ENCODE data around the gene C3orf80. TPM values are rescaled to one million over a fixed set of nuclear protein-coding genes. Genes with fewer than 3 reads are reported as not detected.
"Not testable (repeated sequence)": the region's sequence is repeated elsewhere in the genome, so short reads cannot be mapped to it uniquely, and the experiment has no call there.

The C3orf80 gene
- polyA plus RNA-seq, 1 of the 3 experiments (the other 2 are of a cell fraction) = not detected

GRCh38 chr3:160179403-160179802, 45.8 kb upstream of the C3orf80 start:
- H3K9ac ChIP-seq; H3K9me2 ChIP-seq; H3K9me3 ChIP-seq; H3K27me3 ChIP-seq (ENCODE audit: insufficient read depth); H3K79me2 ChIP-seq (ENCODE audit: insufficient read depth); H3K4me3 ChIP-seq (ENCODE audit: low read depth in 2 of 2, low read length in 1 of 2); H2AFZ ChIP-seq (ENCODE audit: low read depth); H3K4me2 ChIP-seq; H4K20me1 ChIP-seq (ENCODE audit: insufficient read depth); H3F3A ChIP-seq (replicated peaks; ENCODE audit: insufficient read depth); DNase-seq; H3K36me3 ChIP-seq (replicated peaks in 1 of 2; ENCODE audit: control insufficient read depth in 1 of 2, insufficient read depth in 2 of 2, low read length in 1 of 2); CTCF ChIA-PET; POLR2A ChIA-PET; H3K27ac ChIP-seq (ENCODE audit: low read depth in 2 of 2, low read length in 1 of 2): not testable (repeated sequence)
- H3K4me1 ChIP-seq (ENCODE audit: control insufficient read depth in 1 of 2, insufficient read depth in 2 of 2, low read depth in 1 of 2, low read length in 1 of 2) = peaks cover 0 to 17% of the 10 kb centered on the region in 2 experiments; a peak in 3 of 4 replicates
- 52% methylated on average over 2 of the region's 4 CpGs for WGBS (ENCODE audit: low lambda C conversion rate)

GRCh38 chr3:160179906-160180305, 45.3 kb upstream of the C3orf80 start:
- Histone ChIP-seq H3K79me2 (ENCODE audit: insufficient read depth) (no peaks in the 10 kb centered on the region), H3K36me3 (replicated peaks in 1 of 2; ENCODE audit: control insufficient read depth in 1 of 2, insufficient read depth in 2 of 2, low read length in 1 of 2) (no peaks in the 10 kb centered on the region), H3K27me3 (ENCODE audit: insufficient read depth) (no peaks in the 10 kb centered on the region), H3K4me2 (no peak overlapping the region), H3K9me3 (no peaks in the 10 kb centered on the region), H3K27ac (ENCODE audit: low read depth in 2 of 2, low read length in 1 of 2) (no peak overlapping the region), H2AFZ (ENCODE audit: low read depth) (no peak overlapping the region), H3K4me3 (ENCODE audit: low read depth in 2 of 2, low read length in 1 of 2) (no peak overlapping the region), H3K9ac (no peak overlapping the region), H3K4me1 (ENCODE audit: control insufficient read depth in 1 of 2, insufficient read depth in 2 of 2, low read depth in 1 of 2, low read length in 1 of 2) (peaks cover 0 to 19% of the 10 kb centered on the region in 2 experiments; a peak in 3 of 4 replicates), H3F3A (replicated peaks; ENCODE audit: insufficient read depth) (peaks cover 4% of the 10 kb centered on the region), H4K20me1 (ENCODE audit: insufficient read depth) (no peaks in the 10 kb centered on the region), H3K9me2 (no peaks in the 10 kb centered on the region)
- ChIA-PET CTCF (no interaction called here), POLR2A (no interaction called here)
- TF ChIP-seq MAX (IDR thresholded peaks at IDR 0.05; ENCODE audit: low read depth) = no peak
- TF ChIP-seq MEF2A (IDR thresholded peaks at IDR 0.05; ENCODE audit: borderline replicate concordance, low read depth) = no peak
- no peak for TF ChIP-seq CTCF (IDR thresholded peaks at IDR 0.05)
- no peak for TF ChIP-seq ZBTB33 (IDR thresholded peaks at IDR 0.05; ENCODE audit: borderline replicate concordance, low read depth)
- no peak for TF ChIP-seq TAF1 (IDR thresholded peaks at IDR 0.05; ENCODE audit: borderline replicate concordance, low read depth, low read length)
- no peak for TF ChIP-seq RCOR1 (IDR thresholded peaks at IDR 0.05; ENCODE audit: low read length)
- TF ChIP-seq ELF1 (IDR thresholded peaks at IDR 0.05) = no peak
- no peak for TF ChIP-seq NRF1 (IDR thresholded peaks at IDR 0.05; ENCODE audit: low read depth, low read length)
- no peak for TF ChIP-seq EZH2phosphoT487 (IDR thresholded peaks at IDR 0.05; ENCODE audit: borderline replicate concordance, low read depth)
- no peak for TF ChIP-seq YY1 (IDR thresholded peaks at IDR 0.05; ENCODE audit: low read depth)
- TF ChIP-seq FOSL2 (IDR thresholded peaks at IDR 0.05; ENCODE audit: borderline replicate concordance, low read depth) = no peak
- no peak for TF ChIP-seq USF2 (IDR thresholded peaks at IDR 0.05; ENCODE audit: borderline replicate concordance, low read depth, low read length)
- no peak for TF ChIP-seq RXRA (IDR thresholded peaks at IDR 0.05; ENCODE audit: borderline replicate concordance, low read depth)
- no peak for TF ChIP-seq NFIC (IDR thresholded peaks at IDR 0.05; ENCODE audit: borderline replicate concordance)
- 100% methylated on average over 2 of the region's 2 CpGs for WGBS (ENCODE audit: low lambda C conversion rate)
- DNase-seq = no peak

Measured in SK-N-SH (cell line).